Amniotic stem cell (primary cell): Measurements from ENCODE around the gene SLC16A12.

Experiments used
- DNase-seq: peaks from one replicate; lab custom pipeline; 2025; lab: John Stamatoyannopoulos, UW

The SLC16A12 gene

DNA sequence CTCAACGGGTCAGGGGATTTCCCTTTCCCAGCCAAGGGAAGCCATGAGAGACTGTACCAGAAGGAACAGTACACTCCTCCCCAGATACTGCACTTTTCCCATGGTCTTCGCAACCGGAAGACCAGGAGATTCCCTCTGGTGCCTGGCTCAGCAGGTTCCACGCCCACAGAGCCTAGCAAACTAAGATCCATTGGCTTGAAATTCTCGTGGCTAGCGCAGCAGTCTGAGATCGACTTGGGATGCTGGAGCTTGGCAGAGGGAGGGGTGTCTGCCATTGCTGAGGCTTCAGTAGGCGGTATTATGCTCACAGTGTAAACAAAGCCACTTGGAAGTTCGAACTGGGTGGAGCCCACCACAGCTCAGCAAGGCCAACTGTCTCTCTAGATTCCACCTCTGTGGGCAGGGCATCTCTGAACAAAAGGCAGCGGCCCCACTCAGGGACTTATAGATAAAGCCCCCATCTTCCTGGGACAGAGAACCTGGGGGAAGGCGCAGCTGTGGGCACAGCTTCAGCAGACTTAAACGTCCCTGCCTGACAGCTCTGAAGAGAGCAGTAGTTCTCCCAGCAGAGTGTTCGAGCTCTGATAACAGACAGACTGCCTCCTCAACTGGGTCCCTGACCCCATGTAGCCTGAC, 29.6 kb downstream of the SLC16A12 start:
- no peak for DNase-seq

DNA sequence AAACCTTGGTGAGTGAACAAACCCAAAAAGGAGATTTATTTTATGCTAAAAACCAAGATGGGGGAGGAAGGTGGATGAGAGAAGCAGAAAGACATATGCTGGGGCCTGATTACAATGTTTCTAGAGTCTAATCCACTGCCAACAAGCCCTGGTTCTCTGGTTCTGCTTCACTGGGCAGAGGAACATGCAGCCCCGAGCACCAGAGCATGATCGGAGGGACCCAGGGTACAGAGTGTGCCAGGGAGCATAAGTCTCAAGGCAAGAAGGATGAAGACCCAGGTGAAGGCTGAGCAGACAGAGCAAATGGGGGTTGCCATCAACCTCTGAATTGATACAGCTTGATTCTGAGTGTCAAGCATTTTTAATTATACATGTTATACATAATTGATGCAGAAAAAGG, 30.7 kb downstream of the SLC16A12 start:
- DNase-seq = no peak

GRCh38 chr10:89503652-89504370, 31.6 kb downstream of the SLC16A12 start:
- DNase-seq = no peak

DNA sequence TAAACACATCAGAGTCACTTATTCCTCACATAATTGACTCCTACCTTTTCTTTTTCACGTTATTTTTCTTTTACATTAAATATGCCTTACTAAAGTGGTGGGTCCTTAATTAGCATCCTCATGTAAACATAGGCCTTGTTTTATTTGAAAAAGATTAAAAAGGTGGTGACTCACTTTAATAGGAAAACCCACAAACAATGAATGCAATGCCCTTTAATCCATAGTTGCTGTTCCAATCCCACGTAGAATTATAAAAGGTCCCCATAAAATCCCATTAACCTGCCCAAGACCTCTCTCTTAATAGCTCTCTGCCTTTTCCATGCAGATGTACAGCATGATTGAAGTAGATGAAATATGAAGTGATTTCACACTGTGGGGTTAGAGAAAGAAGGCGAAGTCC, 32.2 kb downstream of the SLC16A12 start:
- no peak for DNase-seq

- no peak for DNase-seq
Measured at GRCh38 chr10:89502549-89502948, 32.8 kb downstream of the SLC16A12 start.

GRCh38 chr10:89494575-89494974, 40.8 kb downstream of the SLC16A12 start:
- DNase-seq = no peak

- no peak for DNase-seq
Measured at GRCh38 chr10:89494068-89494467, 41.3 kb downstream of the SLC16A12 start.

- DNase-seq = no peak
Measured at GRCh38 chr10:89491932-89492331, 43.5 kb downstream of the SLC16A12 start.

- no peak for DNase-seq
Measured at GRCh38 chr10:89490596-89491335, 44.6 kb downstream of the SLC16A12 start.

- no peak for DNase-seq
Measured at GRCh38 chr10:89482256-89482655, 53.1 kb downstream of the SLC16A12 start.

- DNase-seq = peak; percentile 68
Measured at GRCh38 chr10:89481662-89482061, 53.7 kb downstream of the SLC16A12 start.

DNA sequence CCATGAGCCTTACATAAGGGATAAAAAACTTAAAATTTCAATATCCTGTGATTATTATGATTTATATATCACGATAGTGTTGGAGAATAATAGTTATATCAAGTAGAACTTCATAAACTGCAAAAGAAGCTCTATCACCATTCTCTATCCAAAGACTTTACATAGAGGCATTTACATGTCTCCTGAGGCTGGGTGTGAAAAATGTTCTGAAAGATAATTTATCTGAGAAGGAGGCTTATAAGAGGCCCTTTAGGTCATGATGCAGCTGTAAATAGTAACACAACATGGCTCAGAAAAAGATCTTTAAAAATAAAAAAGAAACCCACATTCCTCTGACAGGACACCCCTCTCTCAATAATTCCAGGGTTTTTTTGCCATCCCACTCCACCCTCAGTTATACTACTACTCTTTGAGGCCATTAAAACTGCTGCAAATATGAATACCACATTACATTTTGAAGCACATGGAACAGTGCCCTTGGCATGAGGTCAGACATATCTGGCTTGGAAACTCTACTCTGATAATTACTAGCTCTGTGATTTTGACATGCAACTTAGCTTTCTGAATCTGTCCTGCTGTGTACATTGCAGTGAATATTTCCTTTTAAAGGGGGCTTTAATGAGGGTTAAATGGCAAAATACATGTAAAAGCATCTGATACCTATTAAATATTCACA, 55.5 kb downstream of the SLC16A12 start:
- DNase-seq = no peak

DNA sequence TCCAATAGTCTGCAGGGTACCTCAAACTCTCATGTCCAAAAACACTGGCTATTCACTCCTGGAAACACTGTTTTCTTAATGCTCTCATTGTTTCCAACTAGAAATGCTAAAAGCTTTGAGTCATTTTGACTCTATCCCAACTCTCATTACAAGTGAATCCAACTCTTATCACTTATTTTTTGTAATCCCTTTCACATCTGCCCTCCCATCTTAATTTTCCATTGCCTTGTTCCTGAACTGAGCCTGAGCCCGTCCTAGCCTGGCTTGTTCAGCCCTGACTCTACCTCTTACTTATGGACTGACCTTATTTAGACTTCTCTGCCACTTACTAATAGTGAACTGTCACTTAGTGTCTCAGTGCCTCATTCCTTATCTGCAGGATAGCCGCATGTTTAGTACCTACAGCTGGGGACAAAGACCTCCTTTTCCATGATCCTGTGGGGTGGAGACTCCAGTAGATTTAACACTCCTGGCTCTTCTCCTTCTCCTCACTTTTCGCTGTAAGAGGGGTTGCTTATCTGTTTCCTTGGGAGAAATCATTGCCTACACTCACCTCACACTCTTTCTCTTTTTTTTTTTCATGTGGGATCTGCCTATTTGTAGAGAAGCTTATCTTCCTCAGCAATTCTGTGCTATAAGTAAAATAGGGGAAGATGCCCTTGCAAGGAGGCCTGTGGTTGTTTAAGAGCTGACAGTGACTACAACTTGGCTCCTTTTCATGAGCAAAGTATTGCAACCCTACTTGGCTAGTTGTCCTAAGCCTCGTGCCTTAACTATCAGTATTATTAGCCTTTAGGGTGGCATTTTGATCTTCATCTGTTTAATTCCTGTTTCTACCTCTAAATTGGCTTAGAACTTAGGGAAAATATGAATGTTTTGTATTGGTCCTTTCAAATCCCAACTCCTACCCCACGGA, 56.4 kb downstream of the SLC16A12 start:
- no peak for DNase-seq

- DNase-seq = no peak
Measured at GRCh38 chr10:89478085-89478738, 57.2 kb downstream of the SLC16A12 start.

- DNase-seq = no peak
Measured at GRCh38 chr10:89476150-89476549, 59.2 kb downstream of the SLC16A12 start.

- no peak for DNase-seq
Measured at GRCh38 chr10:89475591-89475998, 59.8 kb downstream of the SLC16A12 start.

GRCh38 chr10:89475125-89475524, 60.3 kb downstream of the SLC16A12 start:
- no peak for DNase-seq

- no peak for DNase-seq
Measured at GRCh38 chr10:89474452-89474851, 60.9 kb downstream of the SLC16A12 start.

- no peak for DNase-seq
Measured at GRCh38 chr10:89471110-89471809, 64.1 kb downstream of the SLC16A12 start.

DNA sequence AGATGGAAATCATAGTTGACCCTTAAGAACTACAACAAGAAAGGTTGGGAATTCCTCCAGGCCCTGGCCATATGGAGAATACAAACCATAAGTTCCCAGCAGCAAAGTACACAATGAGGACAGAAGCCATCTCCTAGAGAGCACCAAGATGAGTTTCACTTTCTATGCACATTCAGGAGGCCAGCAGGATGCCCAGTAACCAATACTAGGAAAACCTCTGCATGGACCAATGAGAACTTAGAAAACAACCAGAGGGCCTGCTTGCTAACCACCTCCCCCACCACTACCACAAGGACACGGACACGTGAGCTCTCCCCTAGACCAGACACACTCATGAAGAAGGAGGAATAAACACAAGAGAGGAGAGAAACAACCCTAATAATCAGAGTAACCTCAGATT, 64.8 kb downstream of the SLC16A12 start:
- no peak for DNase-seq
